GM18873 (cell line): Measurements from ENCODE around the gene MACROD2.

Experiments used
- ATAC-seq: cut with Tn5 transposase; IDR thresholded peaks from one replicate; pipeline ENCODE4 v1.9.1; 2021; ENCODE audit warnings: mild to moderate bottlenecking, moderate library complexity, moderate number of reproducible peaks; ENCODE audit not compliant: unreplicated experiment, low FRiP score

The MACROD2 gene

DNA sequence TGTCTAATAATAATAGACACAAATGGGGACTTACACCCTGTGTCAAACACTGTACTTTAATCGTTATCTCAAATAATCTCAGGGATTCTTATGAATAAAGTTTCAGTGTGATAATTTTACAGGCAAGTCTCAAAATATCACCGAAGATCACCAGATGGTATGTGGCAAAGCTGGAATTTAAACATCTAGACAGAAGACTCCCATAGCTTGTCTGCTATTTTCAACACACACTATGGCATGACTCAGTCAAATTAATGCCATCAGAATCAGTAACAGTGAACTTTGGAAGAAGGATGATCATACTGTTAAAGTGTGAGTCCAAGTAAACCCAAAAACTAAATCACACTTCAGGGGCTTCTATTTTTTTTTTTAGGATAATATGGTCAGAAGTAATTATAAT lies 1209.7 kb downstream of the MACROD2 start:
- ATAC-seq: no peak

DNA sequence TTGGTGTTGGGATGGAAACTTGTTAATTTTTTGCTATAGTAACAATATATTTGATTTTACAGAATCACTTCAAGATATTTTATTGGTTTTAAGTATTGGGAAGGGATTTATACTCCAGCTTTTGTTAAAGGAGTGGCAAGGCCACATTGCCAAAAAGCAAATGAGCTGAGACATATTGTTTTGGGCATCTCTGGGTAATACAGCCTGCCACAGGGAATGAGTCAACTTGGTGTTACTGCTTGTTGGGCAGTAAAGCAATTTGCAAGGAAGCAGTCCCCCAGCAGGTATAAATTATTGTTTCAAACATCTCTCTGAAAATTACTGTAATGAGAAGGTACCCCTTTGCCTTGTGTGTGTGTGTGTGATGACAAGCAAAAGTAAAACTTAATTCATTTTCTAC lies 1210.4 kb downstream of the MACROD2 start:
- no peak for ATAC-seq

DNA sequence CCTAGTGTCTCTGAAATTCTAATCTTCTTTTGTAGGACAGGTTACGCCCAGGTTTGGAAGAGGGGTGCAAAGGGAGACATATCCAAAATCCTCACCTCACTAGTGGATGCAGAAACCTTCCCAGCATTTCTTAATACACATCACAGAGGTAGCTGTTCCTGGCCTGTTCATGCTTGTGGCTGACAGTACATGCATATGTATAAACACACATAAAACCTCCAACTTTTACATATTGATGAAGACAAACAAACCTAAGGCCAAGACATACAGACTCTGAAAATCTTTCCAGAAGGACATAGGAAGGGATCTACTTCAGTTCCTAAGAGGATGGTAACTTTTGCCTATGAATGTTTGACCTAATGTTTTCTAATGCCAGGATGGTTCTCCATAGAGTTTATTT lies 1214.2 kb downstream of the MACROD2 start:
- ATAC-seq: no peak

DNA sequence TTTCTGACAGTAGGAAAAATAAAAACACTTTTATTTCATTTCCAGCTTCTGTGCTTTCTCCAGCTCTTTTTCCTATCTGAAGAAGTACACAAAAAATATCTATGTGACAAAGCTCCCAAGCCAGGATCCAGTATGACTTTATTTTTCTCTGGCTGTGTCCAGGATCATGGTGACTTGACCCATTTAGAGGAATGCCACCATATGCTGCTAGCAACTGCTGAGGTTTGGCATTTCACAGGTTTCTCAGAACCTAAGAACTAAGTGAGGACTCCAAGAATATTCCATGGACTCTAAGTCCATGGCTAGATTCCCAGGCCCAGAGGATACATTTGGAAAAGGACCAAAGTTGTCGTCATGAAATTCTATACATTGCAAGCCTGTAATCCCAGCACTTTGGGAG lies 1218.7 kb downstream of the MACROD2 start:
- no peak for ATAC-seq

- no peak for ATAC-seq
These were observed 1224.8 kb downstream of the MACROD2 start for GRCh38 chr20:15220009-15220656.

DNA sequence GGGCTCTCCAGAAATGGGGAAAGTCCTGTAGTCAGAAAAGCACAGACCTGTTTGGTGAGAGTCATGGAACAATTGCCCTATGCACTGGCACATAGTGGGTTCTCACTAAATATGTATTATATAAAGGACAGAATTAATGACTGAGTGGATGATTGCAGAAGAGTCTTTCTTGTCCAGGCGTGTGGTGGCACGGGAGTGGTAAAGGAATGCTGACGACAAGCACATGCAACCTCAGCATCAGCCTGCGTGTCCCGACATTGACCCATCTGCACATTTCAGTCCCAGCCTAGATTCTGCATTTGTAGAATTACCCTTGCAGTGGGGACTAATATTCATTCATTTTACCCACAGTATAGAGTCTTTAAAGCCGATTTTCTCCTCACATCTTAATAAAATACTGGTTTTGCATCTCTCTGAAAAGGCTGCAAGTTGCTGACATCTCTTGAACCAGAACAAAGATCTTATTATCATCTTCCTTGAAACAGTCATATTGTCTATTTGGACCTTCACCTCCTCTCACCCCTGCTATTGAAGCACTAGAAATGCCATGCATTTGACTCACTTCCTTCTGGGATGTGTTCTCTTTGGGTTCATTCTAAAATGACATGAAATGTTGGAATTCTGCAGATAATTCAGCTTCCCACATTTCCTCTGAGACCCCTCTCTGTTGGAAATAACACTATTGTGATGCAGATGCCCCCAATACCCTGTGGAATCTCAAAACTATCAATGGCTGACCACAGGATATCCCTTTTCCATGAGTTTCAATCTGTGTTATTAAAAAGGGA lies 1225.7 kb downstream of the MACROD2 start:
- ATAC-seq: no peak

GRCh38 chr20:15222502-15223330 lies 1227.4 kb downstream of the MACROD2 start:
- no peak for ATAC-seq

DNA sequence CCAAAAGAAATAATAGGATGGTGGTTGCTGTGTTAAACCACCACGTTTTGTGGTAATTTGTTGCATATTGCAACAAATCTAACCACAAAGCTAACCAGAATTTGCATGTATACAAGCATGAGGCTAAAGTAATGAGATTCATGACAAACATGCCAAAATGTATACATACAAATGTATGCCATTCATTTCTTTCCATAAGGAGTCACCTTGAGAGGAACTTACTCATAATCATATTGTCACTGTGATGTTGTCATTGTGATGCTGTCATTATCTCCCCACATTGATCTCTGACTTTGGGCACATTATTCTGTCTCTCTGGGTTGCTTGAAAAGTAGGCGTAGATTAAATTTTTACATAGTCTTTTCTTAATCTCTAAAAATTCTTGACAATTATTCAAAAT lies 1228.9 kb downstream of the MACROD2 start:
- ATAC-seq: no peak

DNA sequence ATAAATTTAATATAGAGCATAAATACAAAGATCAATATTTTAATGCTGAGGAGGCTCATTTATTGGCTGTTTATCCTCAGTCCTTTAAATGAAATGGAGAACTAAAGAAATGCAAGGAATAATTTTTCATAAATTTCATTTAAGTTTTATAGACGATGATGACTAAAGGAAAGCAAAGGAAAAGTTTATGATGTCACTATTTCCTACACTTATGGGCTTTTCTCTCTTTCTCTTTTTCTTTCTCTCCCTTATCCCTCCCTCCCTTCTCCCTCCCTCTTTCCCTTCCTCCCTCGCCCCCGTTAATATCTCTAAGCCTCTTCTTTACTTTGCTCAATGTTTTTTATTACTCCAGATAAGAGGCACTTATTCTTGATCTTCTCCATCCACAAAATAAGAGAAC lies 1231.8 kb downstream of the MACROD2 start:
- no peak for ATAC-seq

DNA sequence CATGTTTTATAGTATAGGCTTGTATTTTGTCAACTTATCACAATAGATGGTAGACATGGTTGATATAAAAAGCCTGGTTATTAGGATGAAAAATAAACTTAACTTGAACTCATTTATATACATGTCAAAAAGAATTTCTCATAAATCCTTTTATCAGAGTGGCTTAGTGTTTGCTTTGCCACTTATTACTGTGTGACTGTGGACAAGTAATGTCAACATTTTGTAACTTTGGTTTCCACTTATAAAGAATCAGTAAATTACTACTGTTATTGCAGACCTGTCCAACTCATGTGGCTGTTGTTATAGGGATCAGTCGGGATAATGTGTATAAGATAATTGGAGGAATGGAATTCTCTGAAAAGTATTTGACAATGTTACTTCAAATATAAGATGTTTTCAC lies 1236.9 kb downstream of the MACROD2 start:
- no peak for ATAC-seq

- no peak for ATAC-seq
These were observed 1240.3 kb downstream of the MACROD2 start for GRCh38 chr20:15235471-15236198.

GRCh38 chr20:15236812-15237211 lies 1241.5 kb downstream of the MACROD2 start:
- peak; percentile 58 for ATAC-seq

- no peak for ATAC-seq
These were observed 1244.4 kb downstream of the MACROD2 start for GRCh38 chr20:15239542-15240206.

GRCh38 chr20:15240801-15241200 lies 1245.5 kb downstream of the MACROD2 start:
- ATAC-seq: no peak

GRCh38 chr20:15241681-15242080 lies 1246.4 kb downstream of the MACROD2 start:
- no peak for ATAC-seq

DNA sequence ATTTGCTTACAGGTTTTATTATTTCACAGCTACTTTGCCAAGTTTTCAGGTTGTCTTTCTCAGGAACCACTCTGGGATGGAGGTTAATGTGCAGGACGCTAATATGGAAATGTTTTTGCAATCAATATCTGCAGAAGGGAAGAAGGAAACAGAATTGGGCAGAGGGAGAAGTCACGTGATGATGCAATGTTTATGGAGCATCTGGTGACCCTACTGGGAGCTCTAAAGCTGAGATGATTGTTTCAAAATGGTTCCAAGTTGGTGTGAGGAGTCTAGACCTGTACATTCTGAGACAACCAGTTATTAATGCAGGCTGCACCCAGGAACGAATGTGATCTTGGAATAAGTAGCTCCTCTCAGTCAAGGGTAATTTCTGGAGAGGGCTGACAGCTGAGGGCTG lies 1247.5 kb downstream of the MACROD2 start:
- no peak for ATAC-seq

- ATAC-seq: no peak
These were observed 1250.6 kb downstream of the MACROD2 start for GRCh38 chr20:15245896-15246295.

DNA sequence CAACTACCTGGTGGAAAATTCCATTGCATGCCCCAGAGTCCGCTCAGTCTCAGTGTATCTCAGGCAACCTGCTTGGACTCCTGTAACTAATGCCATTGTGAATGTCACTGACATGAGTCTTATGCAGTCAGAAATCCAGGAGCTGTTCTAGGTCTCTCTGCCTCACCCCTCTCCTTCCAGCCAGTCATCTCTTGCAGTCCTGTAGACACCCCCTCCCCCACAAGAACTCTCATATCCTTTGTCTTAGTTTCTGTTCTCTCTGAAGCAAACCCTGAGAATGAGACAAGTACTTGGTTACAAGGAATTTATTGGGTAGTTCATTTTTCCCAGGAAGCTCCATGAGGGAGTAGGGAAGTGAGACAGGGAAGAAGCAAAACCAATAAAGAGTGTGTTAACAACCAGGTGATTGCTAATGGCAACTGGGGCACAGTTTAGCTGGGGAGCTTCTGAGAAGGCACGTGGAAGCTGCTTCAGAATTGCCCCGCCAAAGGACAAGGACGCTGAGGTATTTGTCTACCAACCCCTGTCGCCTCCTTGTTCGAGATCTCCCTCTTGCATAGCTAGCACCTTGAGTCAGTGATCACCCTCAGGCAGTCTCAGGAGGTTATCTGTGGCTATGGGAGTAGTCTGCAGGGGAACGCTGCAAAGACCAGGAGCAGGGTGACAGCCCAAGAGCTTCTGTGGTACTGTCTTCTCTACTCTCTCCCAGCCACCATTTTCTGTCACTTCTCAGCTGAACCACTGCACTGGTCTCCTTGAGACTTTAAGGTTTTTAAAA lies 1253.5 kb downstream of the MACROD2 start:
- no peak for ATAC-seq

GRCh38 chr20:15251171-15251570 lies 1255.9 kb downstream of the MACROD2 start:
- ATAC-seq: no peak
